Keratinocyte (primary cell): ENCODE data around the gene LSG1.

ENCODE experiments used
- EZH2 ChIP-seq: IDR thresholded peaks from one replicate; pipeline ENCODE4 v1.6.1; 2012; ENCODE audit warnings: inconsistent platforms, mild to moderate bottlenecking, low read length, moderate library complexity
- TF ChIP-seq, protein P1 (sequence below), 3 experiments: IDR thresholded peaks in 1 of 3; conservative IDR thresholded peaks in 1 of 3; optimal IDR thresholded peaks in 1 of 3; 2 replicates in 2 of 3; 3 replicates in 1 of 3; pipeline versions ENCODE3 to v1.5.1; 2011; ENCODE audit warnings: low read length in 3 of 3, mild to moderate bottlenecking in 3 of 3, moderate library complexity in 2 of 3, control low read depth in 1 of 3, inconsistent platforms in 1 of 3; ENCODE audit not compliant: insufficient read depth in 2 of 3; ENCODE audit errors: extremely low read depth in 1 of 3

- no peak for TF ChIP-seq EZH2
- TF ChIP-seq, protein P1, sequence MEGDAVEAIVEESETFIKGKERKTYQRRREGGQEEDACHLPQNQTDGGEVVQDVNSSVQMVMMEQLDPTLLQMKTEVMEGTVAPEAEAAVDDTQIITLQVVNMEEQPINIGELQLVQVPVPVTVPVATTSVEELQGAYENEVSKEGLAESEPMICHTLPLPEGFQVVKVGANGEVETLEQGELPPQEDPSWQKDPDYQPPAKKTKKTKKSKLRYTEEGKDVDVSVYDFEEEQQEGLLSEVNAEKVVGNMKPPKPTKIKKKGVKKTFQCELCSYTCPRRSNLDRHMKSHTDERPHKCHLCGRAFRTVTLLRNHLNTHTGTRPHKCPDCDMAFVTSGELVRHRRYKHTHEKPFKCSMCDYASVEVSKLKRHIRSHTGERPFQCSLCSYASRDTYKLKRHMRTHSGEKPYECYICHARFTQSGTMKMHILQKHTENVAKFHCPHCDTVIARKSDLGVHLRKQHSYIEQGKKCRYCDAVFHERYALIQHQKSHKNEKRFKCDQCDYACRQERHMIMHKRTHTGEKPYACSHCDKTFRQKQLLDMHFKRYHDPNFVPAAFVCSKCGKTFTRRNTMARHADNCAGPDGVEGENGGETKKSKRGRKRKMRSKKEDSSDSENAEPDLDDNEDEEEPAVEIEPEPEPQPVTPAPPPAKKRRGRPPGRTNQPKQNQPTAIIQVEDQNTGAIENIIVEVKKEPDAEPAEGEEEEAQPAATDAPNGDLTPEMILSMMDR (optimal IDR thresholded peaks at IDR 0.05 in 1 of 3, IDR thresholded peaks at IDR 0.05 in 1 of 3, conservative IDR thresholded peaks at IDR 0.05 in 1 of 3; ENCODE audit: extremely low read depth in 1 of 3, insufficient read depth in 2 of 3, low read length in 3 of 3), result peak in 1 of 3 experiments; percentile 1
Observed at GRCh38 chr3:194671900-194672808, at the start of gene LSG1.
